ENCODE results near the gene IDE.
"Not testable (repeated sequence)": the region's sequence is repeated elsewhere in the genome, so short reads cannot be mapped to it uniquely, and the experiment has no call there.

Gene IDE

DNA sequence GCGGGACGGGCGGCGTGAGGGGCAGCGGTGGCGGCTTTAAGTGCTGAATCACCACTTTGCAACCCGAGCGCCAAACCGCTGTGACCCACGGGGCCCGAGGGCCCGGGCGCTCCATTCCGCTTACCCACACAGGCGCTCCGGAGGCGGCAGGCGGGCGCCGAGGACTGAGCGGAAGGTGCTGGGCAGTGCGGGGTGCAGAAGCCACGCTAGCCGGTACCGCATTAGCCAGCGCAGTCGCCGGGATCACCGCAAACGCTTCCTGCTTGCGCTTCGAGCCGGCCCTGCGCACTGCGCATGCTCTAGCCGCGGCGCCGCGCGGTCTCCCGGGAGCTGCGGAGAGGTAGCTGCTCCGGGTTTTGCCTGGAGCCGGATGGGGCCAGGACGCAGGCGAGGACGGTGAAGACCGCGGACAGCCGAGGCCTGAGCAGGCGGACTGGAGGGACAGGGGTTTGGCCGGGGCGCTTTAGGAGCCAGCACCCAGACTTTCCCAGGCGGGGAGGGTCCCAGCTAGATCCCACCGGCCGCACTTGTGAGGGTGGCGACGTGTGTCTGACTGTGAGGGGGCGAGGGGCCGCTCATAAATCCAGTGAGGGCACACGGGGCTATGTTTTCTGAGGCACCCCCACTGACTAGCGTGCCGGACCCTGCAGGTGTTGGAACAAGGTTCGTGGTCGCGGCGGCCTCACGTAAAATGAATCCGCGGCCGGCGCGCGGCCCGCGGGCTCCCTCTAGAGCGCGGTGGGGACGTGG, at the start of gene IDE:
IDE (minus strand) TSS at position 296 of the 750 bp plus-strand sequence; CDS start at position 222, 74 bp downstream.
- DNase-seq (ENCODE audit: low read depth), result peak; percentile 81

DNA sequence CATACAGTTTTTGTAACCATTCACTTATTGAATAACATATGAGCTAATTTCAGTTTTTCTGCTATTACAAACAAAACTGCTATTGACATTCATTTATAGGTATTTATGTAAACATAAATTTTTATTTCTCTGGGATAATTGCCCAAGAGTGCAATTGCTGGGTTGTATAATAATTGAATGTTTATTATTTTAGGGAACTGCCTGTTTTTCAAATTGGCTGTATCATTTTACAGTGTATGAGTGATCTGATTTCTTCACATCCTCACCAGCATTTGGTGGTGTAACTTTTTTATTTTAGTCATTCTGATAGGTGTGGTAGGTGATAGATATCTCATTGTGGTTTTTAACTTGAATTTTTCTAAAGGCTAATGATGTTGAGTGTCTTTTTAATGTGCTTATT, 45.5 kb upstream of the IDE start:
- DNase-seq (ENCODE audit: low read depth), result no peak

DNA sequence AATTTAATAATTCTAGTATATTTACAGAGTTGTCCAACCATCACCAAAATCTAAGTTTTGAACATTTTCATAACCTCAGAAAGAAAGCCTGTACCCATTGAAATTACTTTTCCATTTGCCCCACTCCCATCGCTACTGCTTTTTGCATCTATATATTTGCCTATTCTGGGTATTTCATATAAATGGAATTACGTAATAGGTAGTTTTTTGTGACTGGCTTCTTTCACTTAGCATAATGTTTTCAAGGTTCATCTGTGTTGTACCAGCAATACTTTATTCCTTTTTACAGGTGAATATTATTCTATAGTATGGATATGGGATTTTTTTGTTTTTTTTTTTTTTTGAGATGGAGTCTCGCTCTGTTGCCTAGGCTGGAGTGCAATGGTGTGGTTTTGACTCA, 41.6 kb upstream of the IDE start:
- no peak for DNase-seq (ENCODE audit: low read depth)

DNA sequence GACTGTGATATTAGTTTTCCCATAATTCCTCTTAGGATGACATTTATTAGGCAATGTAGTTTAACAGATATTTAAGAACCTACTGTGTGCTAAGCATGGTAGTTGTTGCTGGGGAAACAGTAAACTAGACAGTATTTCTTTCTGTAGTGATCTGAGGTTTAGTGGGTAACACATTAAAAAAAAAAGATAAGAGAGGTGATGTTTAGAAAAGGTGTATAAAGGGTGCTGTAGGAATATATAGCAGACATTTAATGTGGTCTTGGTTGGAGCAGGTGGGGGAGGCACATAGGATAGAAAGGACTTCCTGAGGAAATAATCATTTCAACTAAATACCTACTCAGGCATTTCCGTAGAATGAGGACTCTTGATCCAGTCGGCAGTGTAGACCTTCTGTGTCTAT, 30.9 kb upstream of the IDE start:
- no peak for DNase-seq (ENCODE audit: low read depth)

DNA sequence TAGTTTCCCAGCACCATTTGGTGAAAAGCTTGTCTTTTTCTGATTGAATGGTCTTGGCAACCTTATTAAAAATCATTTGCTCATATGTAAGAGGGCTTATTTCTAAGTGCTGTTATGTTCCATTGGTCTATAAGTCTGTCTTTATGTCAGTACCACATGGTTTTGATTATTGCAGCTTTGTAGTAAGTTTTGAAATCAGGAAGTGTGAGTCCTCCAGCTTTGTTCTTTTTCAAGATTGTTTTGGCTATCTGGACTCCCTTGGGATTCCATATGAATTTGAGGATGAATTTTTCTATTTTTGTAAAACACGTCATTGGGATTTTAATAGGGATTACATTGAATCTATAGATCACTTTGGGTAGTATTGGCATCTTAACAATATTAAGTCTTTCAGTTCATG, 24.4 kb upstream of the IDE start:
- DNase-seq (ENCODE audit: low read depth), result no peak

DNA sequence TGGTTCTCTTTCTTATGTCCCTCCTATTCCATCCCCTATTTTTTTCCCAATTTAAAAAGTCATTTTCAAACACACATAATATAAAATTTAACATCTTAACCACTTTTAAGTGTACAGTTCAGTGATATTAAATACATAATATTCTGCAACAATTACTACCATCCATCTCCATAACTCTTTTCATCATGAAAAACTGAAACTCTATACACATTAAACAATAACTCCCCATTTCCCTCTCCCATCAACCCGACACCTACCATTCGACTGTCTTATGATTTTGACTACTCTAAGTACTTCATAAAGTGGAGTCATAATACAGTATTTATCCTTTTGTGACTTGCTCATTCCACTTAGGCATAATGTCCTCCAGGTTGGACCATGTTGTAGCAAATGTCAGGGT, 21.6 kb upstream of the IDE start:
- no peak for DNase-seq (ENCODE audit: low read depth)

DNA sequence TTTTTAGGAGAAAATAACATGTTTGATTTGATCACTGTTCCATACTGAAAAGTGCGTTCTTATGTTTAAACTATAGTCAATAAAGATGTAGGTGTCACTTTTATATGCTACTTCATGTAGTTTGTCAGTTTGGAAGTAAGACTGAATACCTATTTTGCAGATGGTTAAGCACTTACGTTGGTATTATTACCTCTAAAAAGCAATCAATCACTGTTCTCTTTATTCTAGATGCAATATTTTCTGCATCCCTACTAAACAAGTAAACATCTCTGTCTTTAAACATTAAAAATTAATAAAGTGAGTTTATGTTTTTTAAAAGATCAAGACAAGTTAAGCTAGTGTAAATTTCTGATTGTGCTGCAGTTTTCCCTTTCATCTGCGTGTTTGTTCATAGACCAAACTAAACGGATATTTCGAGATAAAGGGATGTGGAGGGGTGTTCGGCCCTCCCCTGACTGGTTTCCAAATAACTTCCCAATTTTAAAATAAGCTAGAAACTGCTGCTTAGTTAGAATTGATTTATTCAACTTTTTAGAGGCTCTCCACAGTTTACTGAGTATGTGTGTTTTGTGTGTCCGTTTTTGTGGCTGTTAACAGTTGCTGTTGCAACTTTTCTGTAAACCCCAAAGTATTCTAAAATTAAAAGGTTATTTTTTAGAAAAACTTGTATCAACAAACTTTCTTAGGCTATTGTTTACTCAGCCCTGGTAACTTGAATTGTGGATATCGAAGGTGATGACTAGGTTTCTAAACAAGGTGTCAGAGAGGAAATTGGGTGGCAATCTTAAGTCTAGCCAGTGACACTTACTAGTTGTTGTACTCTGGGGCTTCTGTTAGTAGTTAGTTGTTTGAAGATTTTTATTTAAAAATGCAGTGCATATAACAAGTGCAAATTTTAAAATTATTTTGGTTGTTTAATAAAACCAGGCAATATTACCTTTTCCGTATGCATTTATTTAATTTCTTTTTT, 20.0 kb upstream of the IDE start:
- no peak for DNase-seq (ENCODE audit: low read depth)

DNA sequence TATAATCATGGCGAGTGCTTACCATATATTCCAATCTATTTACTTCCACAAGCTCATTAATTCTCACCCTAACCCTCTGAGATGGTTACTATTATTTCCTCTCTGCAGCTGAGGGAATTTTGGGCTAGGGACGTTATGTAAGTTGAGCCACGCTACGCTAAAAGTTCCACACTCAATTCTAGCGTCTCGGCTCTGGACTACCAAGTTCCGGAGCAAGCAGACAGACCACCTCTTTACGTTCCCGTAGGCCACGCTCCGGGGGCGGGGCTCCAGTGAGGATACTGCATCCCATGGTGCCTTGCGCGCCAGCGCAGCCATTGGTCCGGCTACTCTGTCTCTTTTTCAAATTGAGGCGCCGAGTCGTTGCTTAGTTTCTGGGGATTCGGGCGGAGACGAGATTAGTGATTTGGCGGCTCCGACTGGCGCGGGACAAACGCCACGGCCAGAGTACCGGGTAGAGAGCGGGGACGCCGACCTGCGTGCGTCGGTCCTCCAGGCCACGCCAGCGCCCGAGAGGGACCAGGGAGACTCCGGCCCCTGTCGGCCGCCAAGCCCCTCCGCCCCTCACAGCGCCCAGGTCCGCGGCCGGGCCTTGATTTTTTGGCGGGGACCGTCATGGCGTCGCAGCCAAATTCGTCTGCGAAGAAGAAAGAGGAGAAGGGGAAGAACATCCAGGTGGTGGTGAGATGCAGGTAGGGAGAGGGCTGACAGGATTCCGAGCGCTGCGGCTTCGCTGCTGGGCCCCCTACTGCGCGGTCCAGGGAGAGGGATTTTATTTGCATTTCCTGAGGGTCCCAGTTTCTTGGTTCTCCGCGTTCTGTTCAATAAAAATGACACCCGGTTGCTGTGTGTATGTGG, 19.1 kb upstream of the IDE start, which contains the start of gene KIF11:
KIF11 (plus strand) TSS at position 370 of the 858 bp plus-strand sequence; CDS start at position 616, 246 bp downstream.
- peak; percentile 96 for DNase-seq (ENCODE audit: low read depth)

DNA sequence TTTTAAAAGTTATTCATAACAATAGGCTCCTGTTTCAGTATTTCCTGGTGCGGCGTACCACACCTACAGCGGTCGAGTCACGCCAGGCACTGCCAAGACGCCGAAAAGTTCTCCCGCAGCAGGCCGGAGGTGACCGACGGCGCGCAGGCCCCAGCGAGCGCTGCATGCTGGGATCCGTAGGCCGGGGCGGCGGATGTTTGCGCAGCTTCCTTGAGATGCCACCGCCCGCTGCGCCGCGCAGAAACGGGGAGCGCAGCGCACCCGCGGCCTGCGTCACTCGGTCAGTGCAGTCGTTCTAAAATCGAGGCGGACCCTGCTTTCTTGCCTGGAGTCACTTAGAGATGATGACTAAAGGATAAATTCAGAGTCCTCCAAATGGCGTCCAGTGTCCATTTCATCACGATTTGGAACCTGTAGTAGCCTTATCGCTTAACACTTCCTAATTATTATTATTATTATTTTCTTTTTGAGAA, 17.7 kb upstream of the IDE start:
- DNase-seq (ENCODE audit: low read depth), result peak; percentile 88

DNA sequence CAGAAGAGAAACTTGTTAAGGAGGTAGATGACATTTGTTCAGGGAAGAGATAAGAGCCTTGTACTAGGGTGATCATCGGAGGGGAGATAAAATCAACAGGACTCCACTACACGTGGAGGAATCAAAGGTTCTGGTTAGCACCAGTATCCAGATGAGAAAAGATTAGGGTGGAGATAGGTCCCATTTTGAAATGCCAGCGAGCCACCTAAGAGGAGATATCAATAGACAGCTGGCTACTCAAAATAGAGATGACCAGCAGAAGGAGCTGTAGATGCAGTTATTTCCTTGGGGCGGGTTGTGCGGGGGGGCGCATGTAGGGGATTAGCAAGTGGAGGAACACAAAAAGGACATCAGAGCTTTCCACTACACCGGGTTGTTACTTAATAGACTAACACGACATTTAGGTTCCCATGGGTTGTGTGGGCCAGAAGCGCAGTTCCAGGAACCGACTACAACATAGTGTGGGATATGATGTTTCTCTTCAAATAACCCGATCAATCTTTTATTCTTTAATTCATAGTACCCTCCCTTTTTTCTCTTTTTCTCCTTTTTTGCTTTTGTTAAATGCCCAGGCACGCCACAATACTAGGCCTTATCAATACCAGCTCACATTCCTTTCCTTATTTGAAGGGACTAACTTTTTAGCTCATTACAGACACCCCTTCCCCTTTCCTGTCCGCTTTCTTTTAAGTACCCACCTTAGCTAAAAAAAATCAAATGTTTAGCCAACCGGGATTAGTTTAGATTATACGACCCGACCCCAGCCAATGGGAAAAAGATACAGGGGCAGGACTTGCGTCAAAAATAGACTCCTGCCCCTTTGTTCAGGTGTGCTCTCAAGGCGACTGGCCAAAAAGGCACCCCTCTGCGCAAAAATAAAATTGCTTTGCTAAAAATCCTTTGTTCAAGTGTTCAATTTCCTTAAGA, 17.0 kb upstream of the IDE start:
- peak; percentile 12 for DNase-seq (ENCODE audit: low read depth)

DNA sequence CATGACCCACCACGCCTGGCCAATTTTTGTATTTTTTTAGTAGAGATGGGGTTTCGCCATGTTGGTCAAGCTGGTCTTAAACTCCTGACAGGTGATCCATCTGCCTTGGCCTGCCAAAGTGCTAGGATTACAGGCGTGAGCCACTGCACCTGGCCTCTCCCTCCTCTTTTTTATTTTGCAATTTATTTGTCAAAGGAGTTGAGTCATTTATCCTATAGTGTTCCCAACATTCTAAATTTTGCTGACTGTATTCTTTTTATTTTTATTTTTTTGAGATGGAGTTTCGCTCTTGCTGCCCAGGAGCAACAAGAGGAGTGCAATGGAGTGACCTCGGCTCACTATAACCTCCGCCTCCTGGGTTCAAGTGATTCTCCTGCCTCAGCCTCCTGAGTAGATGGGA, 8.5 kb upstream of the IDE start:
- DNase-seq (ENCODE audit: low read depth), result not testable (repeated sequence)

DNA sequence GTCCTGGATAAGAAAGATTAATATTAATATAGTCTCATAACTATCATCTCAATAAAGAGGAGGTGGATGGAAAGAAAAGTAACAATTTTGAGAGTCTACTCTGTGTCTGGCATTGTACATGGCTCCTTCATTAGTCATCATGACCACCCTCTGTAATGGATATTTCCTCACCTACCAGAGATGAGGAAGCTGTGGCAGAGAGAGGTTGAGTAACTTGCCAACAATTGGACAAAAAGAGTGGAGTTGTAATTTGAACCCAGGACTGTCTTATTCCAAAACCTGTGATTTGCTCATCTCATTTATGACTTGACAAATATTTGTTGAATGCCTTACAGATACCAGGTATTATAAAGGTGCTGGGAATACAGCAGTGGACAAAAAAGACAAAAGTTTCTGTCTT, 2.1 kb upstream of the IDE start:
- DNase-seq (ENCODE audit: low read depth), result no peak

DNA sequence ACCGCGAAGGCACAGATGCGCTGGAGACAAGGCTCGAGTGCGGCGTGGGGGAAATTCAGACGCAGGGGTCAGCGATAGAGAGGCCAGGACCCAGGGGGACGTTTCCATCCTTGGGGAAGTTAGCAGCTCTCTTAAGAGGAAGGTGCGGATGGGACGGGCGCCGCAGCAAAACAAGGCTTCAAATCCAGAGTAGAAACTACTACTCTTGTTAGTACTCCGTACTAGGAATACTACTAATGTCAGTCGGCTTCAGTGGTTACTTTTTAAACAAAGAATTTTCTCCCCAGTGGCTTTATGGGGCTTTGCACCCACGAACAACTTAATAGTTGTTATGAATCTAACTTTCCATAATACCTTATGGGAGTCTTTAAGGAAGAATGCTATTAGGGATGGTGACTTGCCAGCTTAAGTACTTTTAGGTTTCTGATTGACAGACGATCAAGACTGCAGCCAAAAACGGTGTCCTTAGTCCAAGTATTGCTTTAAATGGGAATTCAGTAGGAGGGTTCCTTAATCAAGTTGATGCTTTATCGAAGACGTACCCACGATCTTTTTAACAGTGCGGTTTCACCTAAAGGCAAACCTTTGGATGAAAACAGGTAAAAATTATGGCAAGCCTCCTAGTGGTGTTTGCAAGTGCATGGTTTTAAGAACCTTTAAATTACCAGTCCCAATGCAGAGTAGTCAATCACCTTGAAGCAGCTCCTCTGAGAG, 812 bp upstream of the IDE start:
- no peak for DNase-seq (ENCODE audit: low read depth)

DNA sequence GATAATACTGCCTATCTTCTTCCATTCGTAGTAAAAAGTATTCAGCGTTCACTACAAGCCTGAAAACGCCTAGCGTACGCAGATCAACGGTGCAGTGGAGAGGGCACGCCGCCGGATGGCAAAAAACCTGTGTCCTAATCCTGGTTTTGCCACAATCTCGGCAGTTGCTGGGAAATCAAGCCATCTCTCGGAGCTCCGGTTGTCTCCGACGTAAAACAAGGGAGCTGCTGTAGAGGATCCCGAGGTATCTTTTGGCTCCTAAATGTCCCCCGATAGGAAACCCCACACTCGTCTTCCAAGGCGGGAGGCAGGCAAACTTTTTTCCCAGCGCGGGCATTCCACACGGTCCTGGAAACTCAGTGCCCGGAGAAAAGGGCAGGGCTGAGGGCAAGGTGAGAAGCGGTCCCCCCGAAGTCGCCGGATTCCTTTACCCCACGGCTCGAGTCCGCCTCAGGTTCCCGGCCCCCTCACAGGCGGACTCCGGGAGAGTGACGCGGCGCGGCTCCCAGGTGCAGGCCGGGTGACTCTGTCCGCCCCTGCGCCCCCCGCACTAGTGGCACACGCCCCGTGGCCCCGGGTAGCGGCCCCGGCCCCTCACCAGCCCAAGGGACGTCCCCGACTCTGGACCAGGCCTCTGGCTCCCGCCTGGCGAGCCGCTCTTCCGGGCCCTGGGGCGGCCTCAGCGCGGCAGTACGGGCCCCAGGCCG, 649 bp downstream of the IDE start:
- peak; percentile 34 for DNase-seq (ENCODE audit: low read depth)

DNA sequence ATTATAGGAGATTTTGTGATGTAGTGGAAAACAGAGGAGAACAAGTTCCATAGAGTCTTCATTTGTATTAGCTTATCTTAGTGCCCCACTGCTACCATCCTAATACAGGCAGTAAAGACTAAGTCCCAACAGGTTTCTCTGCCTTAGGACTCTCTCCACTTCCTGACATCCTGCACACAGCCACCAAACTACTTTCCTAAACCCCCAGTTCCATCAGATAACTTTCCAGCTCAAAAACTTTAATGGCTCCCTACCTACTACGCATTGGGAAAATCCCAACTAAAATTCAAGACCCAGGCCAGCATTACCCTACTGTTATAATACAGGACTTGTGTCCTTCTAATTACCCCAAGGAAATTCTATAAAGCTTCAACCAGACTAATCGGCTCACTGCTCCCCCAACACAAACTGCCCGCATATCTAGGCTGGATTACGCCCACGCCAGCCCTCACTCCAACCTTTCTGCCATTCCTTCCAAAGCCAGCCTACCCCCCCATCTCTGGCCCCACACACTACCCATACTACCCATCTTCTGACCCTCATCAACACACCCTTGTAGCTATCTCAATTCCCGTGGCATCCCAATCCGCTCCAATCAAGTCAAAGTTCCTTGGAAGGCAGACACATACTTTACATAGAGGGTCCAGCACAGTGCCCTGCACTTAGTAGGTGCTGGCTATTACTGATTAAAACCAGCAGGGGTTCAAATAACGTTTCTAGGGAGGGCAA, 1.4 kb downstream of the IDE start:
- DNase-seq (ENCODE audit: low read depth), result no peak

DNA sequence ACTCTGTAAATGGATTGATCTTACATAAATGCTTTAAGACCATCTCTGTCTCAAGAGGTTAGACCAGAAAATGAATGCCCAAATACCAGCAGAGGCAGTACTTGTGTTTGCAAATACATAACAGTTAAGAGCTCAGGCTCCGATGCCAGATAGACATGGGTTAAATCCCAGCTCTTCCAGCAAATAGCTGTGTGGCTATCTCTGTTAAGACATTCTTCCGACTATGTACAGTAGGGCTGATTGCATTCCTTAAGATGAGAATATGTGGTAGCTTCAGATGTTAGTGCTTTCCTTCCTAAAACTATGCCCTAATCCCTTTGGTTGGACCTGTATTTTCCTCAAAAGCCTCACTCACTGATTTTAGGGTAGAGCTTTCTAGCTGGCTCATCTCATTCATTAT, 2.2 kb downstream of the IDE start:
- DNase-seq (ENCODE audit: low read depth), result no peak

DNA sequence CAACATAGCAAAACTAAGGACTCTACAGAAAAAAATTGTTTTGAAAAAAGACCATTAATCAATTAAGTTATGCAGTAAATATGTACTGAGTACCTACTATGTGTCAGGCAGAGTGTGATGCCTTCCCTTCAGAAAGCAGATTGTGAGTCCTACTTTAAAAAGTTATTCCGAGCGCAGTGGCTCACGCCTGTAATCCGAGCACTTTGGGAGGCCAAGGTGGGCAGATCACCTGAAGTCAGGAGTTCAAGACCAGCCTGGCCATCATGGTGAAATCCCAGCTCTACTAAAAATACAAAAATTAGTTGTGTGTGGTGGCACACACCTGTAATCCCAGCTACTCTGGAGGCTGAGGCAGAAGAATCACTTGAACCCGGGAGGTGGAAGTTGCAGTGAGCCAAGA, 4.2 kb downstream of the IDE start:
- not testable (repeated sequence) for DNase-seq (ENCODE audit: low read depth)

DNA sequence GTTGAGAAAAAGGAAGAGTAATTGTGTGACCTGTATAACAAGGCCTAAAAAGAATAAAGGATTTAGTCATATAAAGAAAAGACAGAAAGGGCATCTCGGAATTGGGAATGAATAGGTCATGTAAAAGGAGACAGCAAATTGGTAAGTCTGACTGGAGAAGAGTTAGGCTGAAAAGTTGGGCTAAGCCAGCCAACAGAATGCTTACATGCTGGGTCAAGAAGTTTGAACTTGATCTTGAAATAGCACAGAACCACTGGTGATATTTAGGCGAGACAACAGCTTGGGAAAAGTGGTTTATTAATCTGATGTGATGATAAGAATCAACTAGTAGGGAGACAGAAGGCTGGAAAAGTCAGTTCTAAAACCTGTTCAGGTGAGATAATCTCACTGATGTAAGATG, 4.8 kb downstream of the IDE start:
- no peak for DNase-seq (ENCODE audit: low read depth)
